ENCODE measurements around the gene FBXW5. TPM values are rescaled to one million over a fixed set of nuclear protein-coding genes. Genes with fewer than 3 reads are reported as not detected.

FBXW5 gene
- total and polyA plus RNA-seq, 10 of the 15 experiments (the other 5 are each of a cell fraction or from before 2014, with no cell fraction given) = 0.21 to 97.3 (median 44.5) TPM

DNA sequence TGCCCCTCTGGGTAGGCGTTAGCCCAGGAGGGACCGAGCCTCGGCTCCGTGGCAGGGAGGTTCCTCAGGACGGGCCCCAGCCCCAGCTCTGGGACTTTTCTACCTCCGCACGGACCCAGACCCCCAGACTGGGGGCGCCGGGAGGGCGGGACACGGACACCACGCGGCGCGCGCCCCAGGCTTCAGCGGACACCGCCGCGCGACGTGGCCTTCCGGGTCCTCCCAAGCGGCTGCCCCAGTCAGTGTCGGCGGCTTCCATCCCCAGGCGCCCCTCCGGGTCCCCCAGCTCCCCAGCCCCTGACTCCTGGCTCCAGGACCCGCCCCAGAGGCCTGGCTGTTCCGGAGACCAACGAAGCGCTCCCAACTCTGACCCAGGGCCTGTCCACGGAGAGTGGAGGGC, 41.3 kb upstream of the FBXW5 start (continued):
- TF ChIP-seq, protein P1, sequence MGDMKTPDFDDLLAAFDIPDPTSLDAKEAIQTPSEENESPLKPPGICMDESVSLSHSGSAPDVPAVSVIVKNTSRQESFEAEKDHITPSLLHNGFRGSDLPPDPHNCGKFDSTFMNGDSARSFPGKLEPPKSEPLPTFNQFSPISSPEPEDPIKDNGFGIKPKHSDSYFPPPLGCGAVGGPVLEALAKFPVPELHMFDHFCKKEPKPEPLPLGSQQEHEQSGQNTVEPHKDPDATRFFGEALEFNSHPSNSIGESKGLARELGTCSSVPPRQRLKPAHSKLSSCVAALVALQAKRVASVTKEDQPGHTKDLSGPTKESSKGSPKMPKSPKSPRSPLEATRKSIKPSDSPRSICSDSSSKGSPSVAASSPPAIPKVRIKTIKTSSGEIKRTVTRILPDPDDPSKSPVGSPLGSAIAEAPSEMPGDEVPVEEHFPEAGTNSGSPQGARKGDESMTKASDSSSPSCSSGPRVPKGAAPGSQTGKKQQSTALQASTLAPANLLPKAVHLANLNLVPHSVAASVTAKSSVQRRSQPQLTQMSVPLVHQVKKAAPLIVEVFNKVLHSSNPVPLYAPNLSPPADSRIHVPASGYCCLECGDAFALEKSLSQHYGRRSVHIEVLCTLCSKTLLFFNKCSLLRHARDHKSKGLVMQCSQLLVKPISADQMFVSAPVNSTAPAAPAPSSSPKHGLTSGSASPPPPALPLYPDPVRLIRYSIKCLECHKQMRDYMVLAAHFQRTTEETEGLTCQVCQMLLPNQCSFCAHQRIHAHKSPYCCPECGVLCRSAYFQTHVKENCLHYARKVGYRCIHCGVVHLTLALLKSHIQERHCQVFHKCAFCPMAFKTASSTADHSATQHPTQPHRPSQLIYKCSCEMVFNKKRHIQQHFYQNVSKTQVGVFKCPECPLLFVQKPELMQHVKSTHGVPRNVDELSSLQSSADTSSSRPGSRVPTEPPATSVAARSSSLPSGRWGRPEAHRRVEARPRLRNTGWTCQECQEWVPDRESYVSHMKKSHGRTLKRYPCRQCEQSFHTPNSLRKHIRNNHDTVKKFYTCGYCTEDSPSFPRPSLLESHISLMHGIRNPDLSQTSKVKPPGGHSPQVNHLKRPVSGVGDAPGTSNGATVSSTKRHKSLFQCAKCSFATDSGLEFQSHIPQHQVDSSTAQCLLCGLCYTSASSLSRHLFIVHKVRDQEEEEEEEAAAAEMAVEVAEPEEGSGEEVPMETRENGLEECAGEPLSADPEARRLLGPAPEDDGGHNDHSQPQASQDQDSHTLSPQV (IDR thresholded peaks at IDR 0.05) = no peak
- no peak for TF ChIP-seq SPI1 (IDR thresholded peaks at IDR 0.05; ENCODE audit: borderline replicate concordance, insufficient read depth, low read depth, low read length)

DNA sequence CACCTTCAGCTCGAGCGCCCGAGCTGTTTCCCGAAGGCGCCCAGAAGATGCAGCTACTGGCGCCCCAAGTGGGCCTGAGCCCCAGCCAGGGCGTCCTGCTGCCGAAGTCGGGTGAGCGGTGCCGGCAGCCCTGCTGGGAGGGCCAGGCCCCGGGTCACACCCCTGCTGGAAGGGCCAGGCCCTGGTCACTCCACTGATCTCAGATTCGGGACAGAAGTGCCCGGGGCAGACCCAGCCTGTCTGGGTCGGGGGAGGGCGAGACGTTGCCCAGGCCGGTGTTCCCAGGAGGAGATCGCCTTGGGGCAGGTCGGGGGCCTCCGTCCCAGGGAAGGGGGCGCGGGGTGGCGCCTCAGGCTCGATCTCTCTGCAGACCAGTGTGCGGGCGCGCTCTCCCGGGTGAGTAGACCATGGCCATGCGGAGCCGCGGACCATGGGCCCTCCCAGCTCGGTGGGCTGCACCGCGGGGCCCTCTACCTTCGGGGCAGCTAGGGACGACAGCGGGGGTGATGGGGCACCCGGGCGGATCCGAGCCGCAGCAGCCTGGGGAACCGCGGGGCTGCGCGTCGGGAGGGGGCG, 40.6 kb upstream of the FBXW5 start:
- no peaks in the 10 kb centered on the region for H3K4me1 ChIP-seq (ENCODE audit: control insufficient read depth, insufficient read depth, low read length)
- no peak overlapping the region for H3K4me3 ChIP-seq
- H3K9me3 ChIP-seq (replicated peaks; ENCODE audit: control insufficient read depth, insufficient read depth, low read length) = no peaks in the 10 kb centered on the region
- no peaks in the 10 kb centered on the region for H3K36me3 ChIP-seq (ENCODE audit: control insufficient read depth in 2 of 2, insufficient read depth in 2 of 2, low read length in 1 of 2)
- SMC1A ChIA-PET (ENCODE audit: uncharacterized antibody, unreplicated experiment) = no interaction called here
- POLR2A ChIA-PET = interaction anchor here (0.7 kb wide), 1 partner anchor 175 kb away, joined by 5 read pairs; no protein-coding TSS in a partner anchor
- BruUV-seq (replicated peaks) = no TSS peak
- TF ChIP-seq NR2F1 (conservative IDR thresholded peaks at IDR 0.05) = no peak
- no peak for TF ChIP-seq BMI1 (IDR thresholded peaks at IDR 0.05; ENCODE audit: borderline replicate concordance)
- TF ChIP-seq RELA (IDR thresholded peaks at IDR 0.05; ENCODE audit: borderline replicate concordance, partially characterized antibody) = no peak
- TF ChIP-seq JUNB (IDR thresholded peaks at IDR 0.05) = no peak
- TF ChIP-seq, protein P2, sequence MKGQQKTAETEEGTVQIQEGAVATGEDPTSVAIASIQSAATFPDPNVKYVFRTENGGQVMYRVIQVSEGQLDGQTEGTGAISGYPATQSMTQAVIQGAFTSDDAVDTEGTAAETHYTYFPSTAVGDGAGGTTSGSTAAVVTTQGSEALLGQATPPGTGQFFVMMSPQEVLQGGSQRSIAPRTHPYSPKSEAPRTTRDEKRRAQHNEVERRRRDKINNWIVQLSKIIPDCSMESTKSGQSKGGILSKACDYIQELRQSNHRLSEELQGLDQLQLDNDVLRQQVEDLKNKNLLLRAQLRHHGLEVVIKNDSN (IDR thresholded peaks at IDR 0.05; ENCODE audit: borderline replicate concordance, extremely low read length, insufficient read depth, low read depth, low read length) = no peak
- no peak for TF ChIP-seq MTA3 (IDR thresholded peaks at IDR 0.05; ENCODE audit: borderline replicate concordance, low read length)
- TF ChIP-seq ZNF207 (IDR thresholded peaks at IDR 0.05; ENCODE audit: borderline replicate concordance) = no peak
- H4K20me1 ChIP-seq (ENCODE audit: control insufficient read depth, insufficient read depth) = peaks cover 3% of the 10 kb centered on the region; the same call in 1 of the 2 replicates
- H3K4me2 ChIP-seq (ENCODE audit: control insufficient read depth, insufficient read depth) = no peak overlapping the region
- ATAC-seq (no peak), FAIRE-seq (no peak), DNase-seq (ENCODE audit: low read depth, low spot score) (no peak)
- CTCF ChIA-PET = no interaction called here
- H3K79me2 ChIP-seq (ENCODE audit: control insufficient read depth, insufficient read depth, low read length) = no peaks in the 10 kb centered on the region
- in situ Hi-C loops (cut with MboI) (no loop called here), intact Hi-C loops (cut with micrococcal nuclease; ENCODE audit: unreplicated experiment) (no loop called here)
- RAD21 ChIA-PET (ENCODE audit: unreplicated experiment) = no interaction called here
- H3K27ac ChIP-seq (ENCODE audit: control insufficient read depth, insufficient read depth) = no peak overlapping the region
- no peak overlapping the region for H2AFZ ChIP-seq (ENCODE audit: control insufficient read depth, low read depth, low read length)
- H3K9ac ChIP-seq (ENCODE audit: control insufficient read depth, insufficient read depth, low read length) = no peak overlapping the region
- 13% methylated on average over 43 of the region's 48 CpGs for WGBS (ENCODE audit: insufficient coverage, insufficient replicate concordance, low lambda C conversion rate, missing lambda C conversion rate)
- H3K27me3 ChIP-seq (replicated peaks in 1 of 2; ENCODE audit: control insufficient read depth in 2 of 2, insufficient read depth in 2 of 2, low read length in 1 of 2) = peaks cover 5 to 6% of the 10 kb centered on the region in 2 experiments
